Activated CD8-positive, alpha-beta memory T cell treated with anti-CD3 and anti-CD28 coated beads, Interleukin-2, amount 10 ng/mL, durations not matched to agents 7 days and 5 days (primary cell): ENCODE results near the gene FOXRED1. TPM values are rescaled to one million over a fixed set of nuclear protein-coding genes. Genes with fewer than 3 reads are reported as not detected.
A peak's percentile ranks its signal among the peaks of the same experiment; 100 is the strongest.
"Not testable (repeated sequence)": the region's sequence is repeated elsewhere in the genome, so short reads cannot be mapped to it uniquely, and the experiment has no call there.

Source experiments
- ATAC-seq: fragments of 150-1000 bp; cut with Tn5 transposase; one replicate; pipeline ENCODE4 v1.10.0; 2021; ENCODE audit warnings: moderate library complexity
- CTCF ChIA-PET: fragments of 350-600 bp; sonication (Branson Sonifier 250); formaldehyde crosslinking; loops from one replicate; lab custom pipeline; 2021; ENCODE audit warnings: antibody characterized with exemption; lab: Charles Lee
- DNase-seq: peaks from one replicate; pipeline ENCODE4 v3.0.0-alpha.2; 2020
- H3K27ac Mint-ChIP-seq: one replicate; pipeline ENCODE4 v1.8.0; 2021; ENCODE audit warnings: mild to moderate bottlenecking, mixed read lengths
- H3K27me3 Mint-ChIP-seq: one replicate; pipeline ENCODE4 v1.8.0; 2021; ENCODE audit warnings: mixed read lengths
- H3K36me3 Mint-ChIP-seq: one replicate; pipeline ENCODE4 v1.8.0; 2021; ENCODE audit warnings: mild to moderate bottlenecking, mixed read lengths
- H3K4me1 Mint-ChIP-seq: one replicate; pipeline ENCODE4 v1.8.0; 2021; ENCODE audit warnings: mixed read lengths
- H3K4me3 Mint-ChIP-seq: one replicate; pipeline ENCODE4 v1.8.0; 2021; ENCODE audit warnings: mild to moderate bottlenecking, moderate library complexity, mixed read lengths
- H3K9me3 Mint-ChIP-seq: one replicate; pipeline ENCODE4 v1.8.0; 2022; ENCODE audit warnings: low read depth, mixed read lengths
- total RNA-seq, 2 experiments: library from RNA; stranded (reverse); gene quantifications; one replicate each; pipeline ENCODE4 v1.2.3, GENCODE V29; 2021

The FOXRED1 gene
- total RNA-seq, 2 experiments from 2014 or later: 44.7 to 46.8 TPM

- H3K4me3 Mint-ChIP-seq: no peak overlapping the region
- no peak for ATAC-seq
- no peak overlapping the region for H3K27ac Mint-ChIP-seq
- H3K27me3 Mint-ChIP-seq: no peaks in the 10 kb centered on the region
- peaks cover 41% of the 10 kb centered on the region for H3K4me1 Mint-ChIP-seq
- H3K9me3 Mint-ChIP-seq: no peaks in the 10 kb centered on the region
- CTCF ChIA-PET: interaction anchor here (2.9 to 4.6 kb wide), 3 partner anchors 10 to 177 kb away, joined by 7 to 44 read pairs (median 13); no protein-coding TSS in a partner anchor
- H3K36me3 Mint-ChIP-seq: peaks cover 29% of the 10 kb centered on the region
- DNase-seq: no peak
Observed at GRCh38 chr11:126308271-126308671, 39.3 kb downstream of the FOXRED1 start.

- CTCF ChIA-PET: interaction anchor here (0.7 to 4.6 kb wide), 5 partner anchors 10 to 680 kb away, joined by 5 to 44 read pairs (median 13); no protein-coding TSS in a partner anchor
- ATAC-seq, H3K4me3 Mint-ChIP-seq, DNase-seq, H3K27me3 Mint-ChIP-seq, H3K27ac Mint-ChIP-seq, H3K9me3 Mint-ChIP-seq: not testable (repeated sequence)
- Mint-ChIP-seq H3K36me3 (peaks cover 27% of the 10 kb centered on the region), H3K4me1 (peaks cover 42% of the 10 kb centered on the region)
Observed at GRCh38 chr11:126308771-126309170, 39.8 kb downstream of the FOXRED1 start.

DNA sequence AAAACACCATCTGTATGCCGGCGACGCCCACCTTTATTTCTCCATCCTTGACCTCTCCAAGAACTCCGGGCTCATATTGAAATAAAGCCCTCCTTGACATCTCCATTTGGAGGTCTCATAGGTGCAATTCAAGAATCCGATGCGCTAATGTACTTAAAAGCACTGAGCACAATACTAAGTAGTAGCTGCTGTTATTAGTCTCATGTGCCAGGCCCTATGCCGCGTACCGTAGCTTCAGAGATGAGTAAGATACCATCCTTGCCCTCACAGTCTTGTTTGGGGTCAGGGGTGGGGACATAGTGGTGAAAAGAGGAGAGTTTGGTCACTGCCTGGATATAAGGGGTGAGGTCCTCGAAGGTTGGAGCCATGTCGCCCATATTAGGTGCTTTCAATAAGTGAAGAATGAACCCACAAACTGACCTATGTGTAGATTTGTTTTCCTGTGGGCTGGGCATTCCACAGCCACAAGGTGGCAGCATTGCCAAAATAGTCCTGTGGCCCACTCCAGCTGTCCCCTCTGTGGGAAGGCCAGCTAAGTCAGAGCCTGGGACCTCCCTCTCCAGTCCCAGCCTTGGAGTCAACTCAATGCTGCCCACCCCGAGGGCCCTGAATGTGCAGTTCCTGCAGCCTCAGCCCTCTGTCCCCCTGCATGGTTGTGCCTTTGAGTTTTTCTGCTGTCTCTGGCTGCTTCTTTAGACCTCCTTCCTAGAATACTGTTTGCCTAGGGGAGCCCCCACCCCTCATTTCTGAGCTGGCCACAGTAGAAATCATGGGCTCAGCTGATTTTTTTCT lies 41.4 kb downstream of the FOXRED1 start:
- H3K27me3 Mint-ChIP-seq: no peaks in the 10 kb centered on the region
- H3K36me3 Mint-ChIP-seq: peaks cover 35% of the 10 kb centered on the region
- H3K4me1 Mint-ChIP-seq: peaks cover 43% of the 10 kb centered on the region
- H3K9me3 Mint-ChIP-seq: no peaks in the 10 kb centered on the region
- ATAC-seq (peak; percentile 81), DNase-seq (peak; percentile 75)
- H3K27ac Mint-ChIP-seq: no peak overlapping the region
- H3K4me3 Mint-ChIP-seq: no peak overlapping the region
- CTCF ChIA-PET: interaction anchor here (0.6 to 4.6 kb wide), 28 partner anchors 8 to 406 kb away, joined by 3 to 44 read pairs (median 4); partner anchors contain the start of gene ST3GAL4

GRCh38 chr11:126310992-126311310 lies 42.0 kb downstream of the FOXRED1 start:
- DNase-seq (no peak), ATAC-seq (no peak)
- H3K9me3 Mint-ChIP-seq: no peaks in the 10 kb centered on the region
- peaks cover 33% of the 10 kb centered on the region for H3K36me3 Mint-ChIP-seq
- no peaks in the 10 kb centered on the region for H3K27me3 Mint-ChIP-seq
- H3K4me3 Mint-ChIP-seq: no peak overlapping the region
- CTCF ChIA-PET: interaction anchor here (0.6 to 4.6 kb wide), 27 partner anchors 8 to 405 kb away, joined by 3 to 44 read pairs (median 4); partner anchors contain the start of gene ST3GAL4
- H3K4me1 Mint-ChIP-seq: peaks cover 38% of the 10 kb centered on the region
- H3K27ac Mint-ChIP-seq: no peak overlapping the region

DNA sequence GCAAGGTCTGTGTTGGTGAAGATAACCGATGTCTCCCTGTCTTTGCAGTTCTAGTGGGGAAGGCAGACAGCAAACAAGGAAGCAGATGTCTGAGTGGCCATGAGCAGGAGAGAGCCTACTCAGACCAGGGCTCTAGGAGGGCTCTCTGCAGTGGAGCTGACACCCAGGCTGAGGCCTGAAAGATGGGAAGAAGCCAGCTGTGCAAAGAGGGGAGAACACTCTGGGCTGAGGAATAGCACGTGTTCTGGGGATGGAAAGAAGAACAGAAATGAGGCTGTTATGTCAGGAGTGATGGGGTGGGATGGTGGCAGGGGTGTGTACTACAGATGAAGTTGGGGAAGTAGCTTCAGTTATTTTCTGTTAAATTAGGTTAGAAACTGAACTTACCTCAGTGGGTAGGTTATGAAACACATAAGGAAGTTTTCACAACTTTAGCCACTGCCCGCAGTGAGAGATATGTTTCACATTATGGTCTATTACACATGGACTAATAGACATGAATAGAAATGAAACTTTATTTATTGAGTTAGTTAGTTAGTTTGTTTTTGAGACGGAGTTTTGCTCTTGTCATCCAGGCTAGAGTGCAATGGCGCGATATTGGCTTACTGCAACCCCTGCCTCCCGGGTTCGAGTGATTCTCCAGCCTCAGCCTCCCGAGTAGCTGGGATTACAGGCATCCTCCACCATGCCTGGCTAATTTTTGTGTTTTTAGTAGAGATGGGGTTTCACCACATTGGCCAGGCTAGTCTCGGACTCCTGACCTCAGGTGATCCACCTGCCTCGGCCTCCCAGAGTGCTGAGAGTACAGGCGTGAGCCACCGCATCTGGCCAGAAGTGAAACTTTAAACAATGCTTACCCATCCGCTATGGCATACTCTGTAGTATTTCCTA lies 42.7 kb downstream of the FOXRED1 start:
- Mint-ChIP-seq H3K36me3 (peaks cover 38% of the 10 kb centered on the region), H3K27me3 (no peaks in the 10 kb centered on the region), H3K4me3 (no peak overlapping the region), H3K4me1 (peaks cover 38% of the 10 kb centered on the region), H3K27ac (no peak overlapping the region), H3K9me3 (no peaks in the 10 kb centered on the region)
- no peak for ATAC-seq
- DNase-seq: no peak
- CTCF ChIA-PET: interaction anchor here (0.6 to 4.6 kb wide), 21 partner anchors 7 to 171 kb away, joined by 3 to 44 read pairs (median 5); no protein-coding TSS in a partner anchor

DNA sequence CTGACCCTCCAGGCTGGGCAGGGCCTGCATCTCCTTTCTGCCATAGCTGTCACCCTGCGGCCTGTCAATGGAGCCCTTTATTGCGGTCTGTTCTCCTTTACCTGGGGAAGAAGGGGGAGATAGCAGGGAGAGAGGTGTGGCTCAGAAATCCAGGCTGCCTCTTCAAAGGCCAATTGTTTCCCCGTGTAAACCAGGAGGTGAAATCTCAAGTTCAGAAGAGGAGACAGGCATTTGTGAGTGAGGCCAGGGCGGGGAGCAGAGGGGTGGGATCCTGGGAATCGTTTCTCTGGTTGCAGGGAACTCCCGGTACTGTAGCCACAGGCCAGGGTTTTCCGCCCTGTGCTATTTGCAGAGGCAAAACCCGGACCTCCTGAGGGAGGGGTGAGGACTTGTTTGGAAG lies 44.0 kb downstream of the FOXRED1 start:
- no peak overlapping the region for H3K4me3 Mint-ChIP-seq
- CTCF ChIA-PET: interaction anchor here (1.3 kb wide), 1 partner anchor 168 kb away, joined by 7 read pairs; no protein-coding TSS in a partner anchor
- H3K4me1 Mint-ChIP-seq: peaks cover 40% of the 10 kb centered on the region
- H3K9me3 Mint-ChIP-seq: no peaks in the 10 kb centered on the region
- ATAC-seq (no peak), DNase-seq (no peak)
- H3K27ac Mint-ChIP-seq: no peak overlapping the region
- peaks cover 36% of the 10 kb centered on the region for H3K36me3 Mint-ChIP-seq
- H3K27me3 Mint-ChIP-seq: no peaks in the 10 kb centered on the region

DNA sequence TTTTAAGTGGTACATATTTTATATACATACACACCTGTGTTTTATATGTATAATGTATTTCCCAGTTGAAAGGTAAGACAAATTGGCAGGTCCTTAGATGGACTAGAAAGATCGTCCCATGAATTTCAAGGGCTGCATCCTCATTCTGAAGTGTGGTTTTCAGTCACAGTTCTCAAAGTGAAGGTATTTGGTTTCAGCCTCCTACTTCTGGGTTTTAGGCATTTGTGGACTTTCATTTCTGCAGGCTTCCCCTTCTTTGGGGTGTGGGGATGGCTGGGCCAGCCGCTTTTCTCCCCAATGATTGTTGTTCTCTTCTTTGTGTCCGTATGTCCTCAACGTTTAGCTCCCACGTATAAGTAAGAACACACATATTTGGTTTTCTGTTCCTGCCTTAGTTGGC lies 44.9 kb downstream of the FOXRED1 start:
- CTCF ChIA-PET: interaction anchor here (2.0 kb wide), 1 partner anchor 167 kb away, joined by 10 read pairs; no protein-coding TSS in a partner anchor
- no peaks in the 10 kb centered on the region for H3K9me3 Mint-ChIP-seq
- H3K4me3 Mint-ChIP-seq: no peak overlapping the region
- DNase-seq: no peak
- peaks cover 46% of the 10 kb centered on the region for H3K4me1 Mint-ChIP-seq
- H3K36me3 Mint-ChIP-seq: peaks cover 32% of the 10 kb centered on the region
- no peak overlapping the region for H3K27ac Mint-ChIP-seq
- ATAC-seq: no peak
- no peaks in the 10 kb centered on the region for H3K27me3 Mint-ChIP-seq

DNA sequence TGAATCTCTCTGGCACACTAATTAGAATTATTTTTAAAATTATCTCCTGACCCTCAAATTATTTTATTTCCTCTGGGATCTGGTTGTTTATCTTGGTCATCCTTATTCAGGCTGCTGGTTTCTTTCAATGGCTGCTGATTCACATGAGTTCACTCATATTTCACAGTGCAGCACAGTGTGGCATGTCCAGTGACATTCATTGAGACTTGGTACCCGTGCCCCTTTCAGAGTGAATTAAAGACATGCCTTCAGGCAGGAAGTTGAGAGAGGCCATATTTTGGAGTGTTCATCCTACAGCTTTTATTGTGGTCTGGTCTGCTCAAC lies 48.4 kb downstream of the FOXRED1 start:
- DNase-seq: no peak
- no peaks in the 10 kb centered on the region for H3K9me3 Mint-ChIP-seq
- peak overlapping the region; percentile 88 for H3K27ac Mint-ChIP-seq
- no peak for ATAC-seq
- no peaks in the 10 kb centered on the region for H3K27me3 Mint-ChIP-seq
- CTCF ChIA-PET: interaction anchor here (0.9 to 3.1 kb wide), 8 partner anchors 7 to 163 kb away, joined by 3 to 24 read pairs (median 11); partner anchors contain the start of gene DCPS
- peaks cover 45% of the 10 kb centered on the region for H3K4me1 Mint-ChIP-seq
- H3K36me3 Mint-ChIP-seq: peaks cover 27% of the 10 kb centered on the region
- H3K4me3 Mint-ChIP-seq: peak overlapping the region; percentile 34

- Mint-ChIP-seq H3K4me1 (peaks cover 43% of the 10 kb centered on the region), H3K27ac (peak overlapping the region; percentile 88), H3K4me3 (peak overlapping the region; percentile 34), H3K9me3 (no peaks in the 10 kb centered on the region), H3K27me3 (no peaks in the 10 kb centered on the region), H3K36me3 (peaks cover 27% of the 10 kb centered on the region)
- DNase-seq (peak; percentile 70), ATAC-seq (peak; percentile 71)
- CTCF ChIA-PET: interaction anchor here (0.9 to 3.1 kb wide), 11 partner anchors 8 to 163 kb away, joined by 3 to 24 read pairs (median 9); partner anchors contain the start of genes DCPS and ST3GAL4
Observed at GRCh38 chr11:126317756-126318573, 49.0 kb downstream of the FOXRED1 start.

DNA sequence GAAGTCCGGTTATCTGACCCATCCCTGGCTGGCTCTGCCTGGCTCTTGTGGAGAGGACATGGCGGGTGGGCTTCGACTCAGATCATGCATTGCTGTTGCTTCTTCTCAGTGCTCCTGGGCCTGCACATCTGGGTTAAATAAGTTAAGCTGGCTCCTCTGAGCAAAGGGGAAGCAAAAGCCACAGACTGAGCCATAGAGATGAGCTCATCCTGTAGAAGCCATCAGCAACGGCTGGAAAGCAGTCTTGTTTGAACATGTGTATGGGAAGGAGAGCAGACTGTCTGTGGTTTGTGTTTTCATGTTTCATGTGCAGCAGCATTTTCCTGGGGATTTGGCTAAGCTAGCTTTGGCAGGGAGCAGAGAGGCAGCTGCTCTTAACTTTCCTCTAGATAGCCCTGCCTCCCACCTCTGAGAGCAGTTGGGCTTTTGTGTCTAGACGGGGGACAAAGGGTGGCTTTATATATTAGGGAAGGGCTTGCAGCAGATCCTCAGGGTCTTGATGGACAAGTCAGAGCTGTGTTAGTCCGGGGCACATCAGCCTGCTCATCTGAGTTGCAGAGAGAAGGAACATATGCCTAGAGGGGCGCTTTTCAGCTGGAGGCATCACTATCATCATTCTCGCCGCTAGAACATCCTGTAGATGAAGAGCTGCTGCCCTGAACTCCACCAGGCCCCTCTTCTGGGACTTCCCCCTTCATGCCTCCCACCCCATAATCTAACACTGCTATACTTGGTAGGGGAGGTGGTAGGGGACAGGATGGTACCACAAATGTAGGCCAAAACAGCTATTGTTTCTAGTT lies 49.8 kb downstream of the FOXRED1 start:
- peaks cover 40% of the 10 kb centered on the region for H3K4me1 Mint-ChIP-seq
- peak overlapping the region; percentile 88 for H3K27ac Mint-ChIP-seq
- DNase-seq (peak; percentile 68), ATAC-seq (peak; percentile 83)
- peak overlapping the region; percentile 34 for H3K4me3 Mint-ChIP-seq
- H3K27me3 Mint-ChIP-seq: no peaks in the 10 kb centered on the region
- CTCF ChIA-PET: interaction anchor here (0.8 to 3.1 kb wide), 11 partner anchors 9 to 162 kb away, joined by 3 to 24 read pairs (median 9); partner anchors contain the start of genes DCPS and ST3GAL4
- peaks cover 27% of the 10 kb centered on the region for H3K36me3 Mint-ChIP-seq
- H3K9me3 Mint-ChIP-seq: no peaks in the 10 kb centered on the region

DNA sequence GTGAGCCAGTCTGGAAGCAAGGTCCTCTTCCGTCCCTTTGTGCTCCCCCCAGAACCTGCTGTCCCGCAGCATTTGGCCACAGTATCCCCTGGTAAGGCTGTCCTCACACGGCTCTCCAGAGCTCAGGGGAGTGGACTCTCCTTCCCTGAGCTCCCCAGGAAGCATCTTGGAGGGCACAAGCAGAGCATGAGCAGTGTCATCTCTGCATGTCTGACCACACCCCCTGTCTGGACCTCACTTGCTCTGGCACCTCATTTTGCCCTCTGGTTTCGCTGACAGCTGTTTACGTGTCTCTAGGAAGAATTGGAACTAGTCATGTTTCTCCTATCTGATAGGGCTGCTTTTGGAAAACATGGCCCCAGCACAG lies 50.4 kb downstream of the FOXRED1 start:
- H3K27ac Mint-ChIP-seq: peak overlapping the region; percentile 88
- peaks cover 36% of the 10 kb centered on the region for H3K4me1 Mint-ChIP-seq
- no peak for ATAC-seq

More for the DNA sequence above, 50.4 kb downstream of the FOXRED1 start:
- H3K27me3 Mint-ChIP-seq: no peaks in the 10 kb centered on the region
- no peak overlapping the region for H3K4me3 Mint-ChIP-seq
- CTCF ChIA-PET: interaction anchor here (0.8 to 3.1 kb wide), 8 partner anchors 9 to 161 kb away, joined by 3 to 24 read pairs (median 11); partner anchors contain the start of genes DCPS and ST3GAL4
- peaks cover 23% of the 10 kb centered on the region for H3K36me3 Mint-ChIP-seq
- H3K9me3 Mint-ChIP-seq: no peaks in the 10 kb centered on the region
- DNase-seq: no peak
